ENCODE results near the gene PTGER3.

Gene PTGER3

DNA sequence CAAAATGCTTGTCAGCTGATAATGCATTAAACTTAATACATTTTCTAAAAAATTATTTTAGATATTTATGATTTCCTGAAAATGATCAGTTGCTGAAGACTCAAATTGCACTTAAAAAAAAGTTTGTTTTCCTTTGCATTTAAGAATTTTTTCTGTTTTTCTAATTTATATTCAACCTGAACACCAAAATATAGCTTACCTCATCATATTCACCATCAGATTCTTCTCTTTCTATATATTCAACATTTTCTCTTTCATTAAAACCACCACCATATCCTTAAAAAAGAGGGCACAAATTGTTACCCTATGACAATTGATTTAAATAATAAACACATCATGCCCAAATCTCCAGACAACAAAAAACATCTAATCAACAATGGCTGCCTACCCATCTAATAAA lies 24.7 kb upstream of the PTGER3 start:
- TF ChIP-seq, protein P1, sequence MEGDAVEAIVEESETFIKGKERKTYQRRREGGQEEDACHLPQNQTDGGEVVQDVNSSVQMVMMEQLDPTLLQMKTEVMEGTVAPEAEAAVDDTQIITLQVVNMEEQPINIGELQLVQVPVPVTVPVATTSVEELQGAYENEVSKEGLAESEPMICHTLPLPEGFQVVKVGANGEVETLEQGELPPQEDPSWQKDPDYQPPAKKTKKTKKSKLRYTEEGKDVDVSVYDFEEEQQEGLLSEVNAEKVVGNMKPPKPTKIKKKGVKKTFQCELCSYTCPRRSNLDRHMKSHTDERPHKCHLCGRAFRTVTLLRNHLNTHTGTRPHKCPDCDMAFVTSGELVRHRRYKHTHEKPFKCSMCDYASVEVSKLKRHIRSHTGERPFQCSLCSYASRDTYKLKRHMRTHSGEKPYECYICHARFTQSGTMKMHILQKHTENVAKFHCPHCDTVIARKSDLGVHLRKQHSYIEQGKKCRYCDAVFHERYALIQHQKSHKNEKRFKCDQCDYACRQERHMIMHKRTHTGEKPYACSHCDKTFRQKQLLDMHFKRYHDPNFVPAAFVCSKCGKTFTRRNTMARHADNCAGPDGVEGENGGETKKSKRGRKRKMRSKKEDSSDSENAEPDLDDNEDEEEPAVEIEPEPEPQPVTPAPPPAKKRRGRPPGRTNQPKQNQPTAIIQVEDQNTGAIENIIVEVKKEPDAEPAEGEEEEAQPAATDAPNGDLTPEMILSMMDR (IDR thresholded peaks at IDR 0.05; ENCODE audit: low read depth, low read length) = no peak
- DNase-seq (ENCODE audit: extremely low read depth, low read depth) = no peak

DNA sequence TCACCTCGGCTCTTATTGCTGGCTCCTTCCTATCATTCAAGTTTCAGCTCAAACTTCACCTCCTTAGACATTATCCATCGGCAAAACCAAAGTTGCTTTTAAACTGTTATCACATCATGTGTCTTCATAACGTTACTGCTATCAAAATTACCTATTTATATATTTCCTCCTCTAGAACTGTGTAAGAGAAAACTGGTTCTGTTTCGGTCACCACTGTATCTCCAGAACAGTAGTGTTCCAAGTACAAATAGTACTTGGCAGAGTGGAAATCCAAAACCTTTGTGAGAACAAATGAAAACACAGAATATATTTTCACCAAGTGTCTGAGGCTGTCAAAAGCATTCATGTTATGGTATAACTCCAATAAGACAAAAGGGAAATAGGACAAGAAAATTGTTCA lies 24.1 kb upstream of the PTGER3 start:
- DNase-seq (ENCODE audit: extremely low read depth, low read depth) = no peak
- TF ChIP-seq, protein P1 (IDR thresholded peaks at IDR 0.05; ENCODE audit: low read depth, low read length) = no peak

DNA sequence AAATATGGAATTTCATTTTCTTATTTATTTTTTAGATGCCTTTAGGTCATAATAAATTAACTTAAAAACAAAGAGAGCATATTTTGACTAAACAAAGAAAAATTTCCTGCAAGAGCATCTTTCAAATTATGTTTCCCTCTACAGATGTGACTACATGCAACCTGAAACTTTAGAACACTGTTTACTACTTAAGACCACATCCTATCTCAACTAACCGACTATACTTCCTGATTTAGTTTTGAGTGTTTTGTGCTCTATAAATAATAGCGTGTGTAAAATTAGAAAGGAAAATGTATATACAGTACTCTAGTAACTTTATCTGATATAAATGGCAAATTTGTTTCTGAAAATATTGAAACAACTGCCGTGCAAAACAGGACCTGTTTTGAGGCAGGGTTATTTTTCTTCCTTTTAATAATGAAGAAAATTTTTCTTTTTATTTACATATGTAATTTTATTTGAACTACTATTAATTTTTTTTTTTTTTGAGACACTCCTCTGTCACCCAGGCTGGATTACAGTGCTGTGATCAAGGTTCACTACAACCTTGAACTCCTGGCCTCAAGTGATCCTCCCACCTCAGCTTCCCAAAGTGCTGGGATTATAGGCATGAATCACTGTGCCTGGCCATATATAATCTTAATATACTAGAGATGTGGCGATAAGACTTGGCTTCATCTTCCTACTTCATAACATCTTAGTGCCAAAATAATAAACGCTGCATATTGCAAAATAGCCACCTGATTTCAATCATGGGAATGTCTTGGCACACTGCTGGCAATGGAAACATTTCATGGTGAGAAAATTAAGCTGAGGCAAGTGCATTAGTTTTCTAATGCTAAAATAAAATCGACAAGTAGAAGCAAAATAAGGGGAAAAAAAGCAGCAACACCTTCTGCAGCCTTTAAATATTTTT lies 21.0 kb upstream of the PTGER3 start:
- no peak for DNase-seq (ENCODE audit: extremely low read depth, low read depth)
- TF ChIP-seq, protein P1 (IDR thresholded peaks at IDR 0.05; ENCODE audit: low read depth, low read length) = no peak

DNA sequence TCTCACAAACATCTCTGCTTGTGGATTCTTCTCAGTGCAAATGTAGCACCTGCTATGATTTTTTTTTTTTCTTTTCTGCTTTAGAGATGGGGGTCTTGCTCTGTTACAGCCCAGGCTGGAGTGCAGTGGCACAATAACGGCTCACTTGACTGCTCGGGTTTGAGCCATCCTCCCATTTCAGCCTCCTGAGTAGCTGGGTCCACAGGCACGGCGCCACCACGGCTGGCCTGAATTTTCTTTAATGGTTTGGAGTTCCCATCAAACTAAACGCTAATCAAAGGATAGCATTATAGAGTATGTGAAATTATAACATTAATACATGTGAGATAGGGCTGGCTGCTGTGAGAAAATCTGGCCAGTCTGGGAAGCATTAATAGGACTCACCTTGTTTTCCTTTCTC lies 7.2 kb upstream of the PTGER3 start:
- DNase-seq (ENCODE audit: extremely low read depth, low read depth) = no peak

DNA sequence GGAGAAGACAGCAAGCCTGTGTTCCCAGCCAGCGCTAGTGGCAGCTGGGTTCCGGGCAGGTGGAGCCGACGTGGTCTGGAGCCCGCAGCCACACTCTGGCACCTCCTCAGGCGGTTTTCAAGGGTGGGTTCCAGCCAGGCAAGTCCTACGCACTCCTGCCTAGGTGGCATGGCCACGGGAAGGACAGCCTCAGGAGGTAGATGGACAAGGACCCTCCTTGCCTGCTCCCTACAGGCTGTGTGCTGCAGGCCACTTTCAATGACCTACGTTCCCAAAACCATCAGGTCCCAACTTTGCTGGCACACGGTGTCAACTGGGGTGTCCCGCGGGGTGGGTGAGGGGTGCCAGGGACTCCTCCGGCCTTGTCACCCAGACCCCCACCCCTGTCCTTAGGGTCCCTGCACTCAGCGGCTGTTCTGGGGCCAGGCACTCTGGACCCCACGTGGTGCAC lies 6.7 kb upstream of the PTGER3 start:
- TF ChIP-seq, protein P1 (IDR thresholded peaks at IDR 0.05; ENCODE audit: low read depth, low read length) = no peak
- no peak for DNase-seq (ENCODE audit: extremely low read depth, low read depth)

More for the DNA sequence above, 7.2 kb upstream of the PTGER3 start:
- TF ChIP-seq, protein P1 (IDR thresholded peaks at IDR 0.05; ENCODE audit: low read depth, low read length) = no peak

DNA sequence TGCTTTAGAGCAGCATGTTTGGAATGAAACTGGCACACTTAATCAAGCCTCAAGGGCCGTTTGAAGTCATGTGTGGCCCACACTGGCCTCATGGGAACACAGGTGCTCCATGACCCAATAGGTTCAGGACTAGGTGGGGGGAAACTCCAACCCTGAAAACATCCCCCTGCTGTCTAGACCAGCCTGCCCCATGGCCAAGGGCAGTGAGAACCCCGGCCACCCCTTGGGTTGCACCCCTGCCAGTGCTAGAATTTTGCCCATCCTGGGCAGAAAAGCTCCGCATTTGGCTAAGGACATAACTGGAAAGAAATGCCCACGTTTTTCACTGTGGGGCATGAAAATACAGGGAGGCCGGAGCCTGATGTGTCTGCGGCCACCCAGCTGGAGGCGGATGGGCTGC lies 6.1 kb upstream of the PTGER3 start:
- no peak for DNase-seq (ENCODE audit: extremely low read depth, low read depth)
- TF ChIP-seq, protein P1 (IDR thresholded peaks at IDR 0.05; ENCODE audit: low read depth, low read length) = no peak

DNA sequence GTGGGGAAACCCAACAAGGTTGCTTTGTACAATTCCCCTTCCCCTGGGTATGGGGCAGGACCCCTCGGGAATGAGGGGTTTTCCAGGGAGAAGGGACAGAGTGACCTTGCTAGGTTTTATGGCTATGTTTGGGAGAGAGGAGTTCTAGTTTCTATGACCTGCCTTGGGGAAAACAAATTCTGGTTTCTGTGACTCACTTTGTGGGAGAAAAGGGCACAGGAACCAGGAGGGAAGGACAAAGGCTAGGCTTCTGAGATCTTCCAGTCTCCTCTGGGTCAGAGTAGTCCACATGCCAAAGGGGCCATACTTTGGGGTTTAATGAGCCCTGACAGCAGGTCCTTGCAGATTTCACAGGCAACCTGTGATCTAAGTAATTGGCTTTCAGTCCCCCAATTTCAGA lies 5.5 kb upstream of the PTGER3 start:
- TF ChIP-seq, protein P1 (IDR thresholded peaks at IDR 0.05; ENCODE audit: low read depth, low read length) = no peak
- no peak for DNase-seq (ENCODE audit: extremely low read depth, low read depth)

Data from AG09319 (cell line).